ENCODE measurements around the gene GDPD1. TPM values are rescaled to one million over a fixed set of nuclear protein-coding genes. Genes with fewer than 3 reads are reported as not detected.

GDPD1 gene
- polyA plus RNA-seq, 1 donor from 2014 or later, result 40.1 TPM

GRCh38 chr17:59287452-59287851 lies 67.1 kb downstream of the GDPD1 start:
- Histone ChIP-seq H3K27me3 (ENCODE audit: insufficient read depth, low read depth, low read length) (no peaks in the 10 kb centered on the region), H3F3A (ENCODE audit: insufficient read depth, low read length, poor library complexity, severe bottlenecking) (no peaks in the 10 kb centered on the region), H3K36me3 (ENCODE audit: insufficient read depth, low read length) (no peaks in the 10 kb centered on the region), H4K20me1 (ENCODE audit: insufficient read depth) (no peaks in the 10 kb centered on the region), H3K79me2 (replicated peaks; ENCODE audit: insufficient read depth, low read length) (no peaks in the 10 kb centered on the region), H2AFZ (ENCODE audit: low read depth, low read length) (no peak overlapping the region), H3K27ac (ENCODE audit: low read length) (no peak overlapping the region), H3K4me2 (ENCODE audit: low read length) (no peak overlapping the region), H3K4me3 (ENCODE audit: low read length) (no peak overlapping the region), H3K9me3 (ENCODE audit: low read length) (no peaks in the 10 kb centered on the region), H3K9ac (ENCODE audit: low read length) (no peak overlapping the region), H3K9me2 (ENCODE audit: insufficient read depth, low read length) (no peaks in the 10 kb centered on the region)
- TF ChIP-seq RAD21 (conservative IDR thresholded peaks at IDR 0.05) (no peak), EP300 (conservative IDR thresholded peaks at IDR 0.05; ENCODE audit: poor library complexity, severe bottlenecking) (no peak), MXI1 (conservative IDR thresholded peaks at IDR 0.05; ENCODE audit: poor library complexity, severe bottlenecking) (no peak), TAF1 (IDR thresholded peaks at IDR 0.05; ENCODE audit: low read depth) (no peak), CTCF (IDR thresholded peaks at IDR 0.05; ENCODE audit: poor library complexity, severe bottlenecking) (no peak), SMC3 (conservative IDR thresholded peaks at IDR 0.05; ENCODE audit: poor library complexity) (no peak), POLR2AphosphoS5 (IDR thresholded peaks at IDR 0.05) (no peak), EZH2 (IDR thresholded peaks at IDR 0.05; ENCODE audit: borderline replicate concordance, insufficient read depth, low read length, poor library complexity, severe bottlenecking) (no peak), REST (IDR thresholded peaks at IDR 0.05; ENCODE audit: borderline replicate concordance) (no peak)

GRCh38 chr17:59287891-59288290 lies 67.6 kb downstream of the GDPD1 start:
- H3K36me3 ChIP-seq (ENCODE audit: insufficient read depth, low read length), result no peaks in the 10 kb centered on the region
- no peaks in the 10 kb centered on the region for H3K9me3 ChIP-seq (ENCODE audit: low read length)
- TF ChIP-seq REST (IDR thresholded peaks at IDR 0.05; ENCODE audit: borderline replicate concordance) (no peak), EP300 (conservative IDR thresholded peaks at IDR 0.05; ENCODE audit: poor library complexity, severe bottlenecking) (no peak), CTCF (IDR thresholded peaks at IDR 0.05; ENCODE audit: poor library complexity, severe bottlenecking) (no peak), POLR2AphosphoS5 (IDR thresholded peaks at IDR 0.05) (no peak), EZH2 (IDR thresholded peaks at IDR 0.05; ENCODE audit: borderline replicate concordance, insufficient read depth, low read length, poor library complexity, severe bottlenecking) (no peak), RAD21 (conservative IDR thresholded peaks at IDR 0.05) (no peak), SMC3 (conservative IDR thresholded peaks at IDR 0.05; ENCODE audit: poor library complexity) (no peak), TAF1 (IDR thresholded peaks at IDR 0.05; ENCODE audit: low read depth) (no peak), MXI1 (conservative IDR thresholded peaks at IDR 0.05; ENCODE audit: poor library complexity, severe bottlenecking) (no peak)
- no peak overlapping the region for H3K4me2 ChIP-seq (ENCODE audit: low read length)
- H3K9ac ChIP-seq (ENCODE audit: low read length), result no peak overlapping the region
- no peak overlapping the region for H2AFZ ChIP-seq (ENCODE audit: low read depth, low read length)
- H3F3A ChIP-seq (ENCODE audit: insufficient read depth, low read length, poor library complexity, severe bottlenecking), result no peaks in the 10 kb centered on the region
- H4K20me1 ChIP-seq (ENCODE audit: insufficient read depth), result no peaks in the 10 kb centered on the region
- H3K9me2 ChIP-seq (ENCODE audit: insufficient read depth, low read length), result no peaks in the 10 kb centered on the region
- no peaks in the 10 kb centered on the region for H3K79me2 ChIP-seq (replicated peaks; ENCODE audit: insufficient read depth, low read length)
- no peak overlapping the region for H3K27ac ChIP-seq (ENCODE audit: low read length)
- no peaks in the 10 kb centered on the region for H3K27me3 ChIP-seq (ENCODE audit: insufficient read depth, low read depth, low read length)
- no peak overlapping the region for H3K4me3 ChIP-seq (ENCODE audit: low read length)

Data from neural cell (in vitro differentiated cells).